ENCODE measurements around the gene DOCK1. TPM values are rescaled to one million over a fixed set of nuclear protein-coding genes. Genes with fewer than 3 reads are reported as not detected.

Gene DOCK1
- polyA plus RNA-seq, 1 donor from 2014 or later = 2.7 TPM

- H3K4me2 ChIP-seq (ENCODE audit: low read length) = no peak overlapping the region
- H3K36me3 ChIP-seq (ENCODE audit: insufficient read depth, low read length) = no peaks in the 10 kb centered on the region
- H3F3A ChIP-seq (ENCODE audit: insufficient read depth, low read length, poor library complexity, severe bottlenecking) = no peaks in the 10 kb centered on the region
- no peaks in the 10 kb centered on the region for H4K20me1 ChIP-seq (ENCODE audit: insufficient read depth)
- no peaks in the 10 kb centered on the region for H3K9me2 ChIP-seq (ENCODE audit: insufficient read depth, low read length)
- TF ChIP-seq CTCF (IDR thresholded peaks at IDR 0.05; ENCODE audit: poor library complexity, severe bottlenecking) = no peak
- no peak for TF ChIP-seq POLR2AphosphoS5 (IDR thresholded peaks at IDR 0.05)
- TF ChIP-seq RAD21 (conservative IDR thresholded peaks at IDR 0.05) = no peak
- no peak for TF ChIP-seq MXI1 (conservative IDR thresholded peaks at IDR 0.05; ENCODE audit: poor library complexity, severe bottlenecking)
- no peak for TF ChIP-seq EP300 (conservative IDR thresholded peaks at IDR 0.05; ENCODE audit: poor library complexity, severe bottlenecking)
- no peak for TF ChIP-seq REST (IDR thresholded peaks at IDR 0.05; ENCODE audit: borderline replicate concordance)
- H3K27ac ChIP-seq (ENCODE audit: low read length) = no peak overlapping the region
- no peaks in the 10 kb centered on the region for H3K27me3 ChIP-seq (ENCODE audit: insufficient read depth, low read depth, low read length)
- H2AFZ ChIP-seq (ENCODE audit: low read depth, low read length) = no peak overlapping the region
- H3K79me2 ChIP-seq (replicated peaks; ENCODE audit: insufficient read depth, low read length) = no peaks in the 10 kb centered on the region
- H3K4me3 ChIP-seq (ENCODE audit: low read length) = no peak overlapping the region
- H3K9ac ChIP-seq (ENCODE audit: low read length) = no peak overlapping the region
- no peaks in the 10 kb centered on the region for H3K9me3 ChIP-seq (ENCODE audit: low read length)
Observed at GRCh38 chr10:127044186-127044585, 139.0 kb downstream of the DOCK1 start.

GRCh38 chr10:127046975-127047877 is 142.0 kb downstream of the DOCK1 start:
- H3K79me2 ChIP-seq (replicated peaks; ENCODE audit: insufficient read depth, low read length) = no peaks in the 10 kb centered on the region

More at GRCh38 chr10:127046975-127047877, 142.0 kb downstream of the DOCK1 start:
- H3K9me3 ChIP-seq (ENCODE audit: low read length) = no peaks in the 10 kb centered on the region
- no peak overlapping the region for H3K4me2 ChIP-seq (ENCODE audit: low read length)
- no peaks in the 10 kb centered on the region for H4K20me1 ChIP-seq (ENCODE audit: insufficient read depth)
- TF ChIP-seq CTCF (IDR thresholded peaks at IDR 0.05; ENCODE audit: poor library complexity, severe bottlenecking) (no peak), MXI1 (conservative IDR thresholded peaks at IDR 0.05; ENCODE audit: poor library complexity, severe bottlenecking) (no peak), REST (IDR thresholded peaks at IDR 0.05; ENCODE audit: borderline replicate concordance) (no peak), RAD21 (conservative IDR thresholded peaks at IDR 0.05) (no peak), TAF1 (IDR thresholded peaks at IDR 0.05; ENCODE audit: low read depth) (no peak), POLR2AphosphoS5 (IDR thresholded peaks at IDR 0.05) (no peak), SMC3 (conservative IDR thresholded peaks at IDR 0.05; ENCODE audit: poor library complexity) (no peak), EZH2 (IDR thresholded peaks at IDR 0.05; ENCODE audit: borderline replicate concordance, insufficient read depth, low read length, poor library complexity, severe bottlenecking) (no peak), EP300 (conservative IDR thresholded peaks at IDR 0.05; ENCODE audit: poor library complexity, severe bottlenecking) (no peak)
- H2AFZ ChIP-seq (ENCODE audit: low read depth, low read length) = no peak overlapping the region
- no peak overlapping the region for H3K27ac ChIP-seq (ENCODE audit: low read length)
- no peaks in the 10 kb centered on the region for H3K36me3 ChIP-seq (ENCODE audit: insufficient read depth, low read length)
- no peaks in the 10 kb centered on the region for H3K9me2 ChIP-seq (ENCODE audit: insufficient read depth, low read length)
- no peaks in the 10 kb centered on the region for H3K27me3 ChIP-seq (ENCODE audit: insufficient read depth, low read depth, low read length)
- no peak overlapping the region for H3K4me3 ChIP-seq (ENCODE audit: low read length)
- H3K9ac ChIP-seq (ENCODE audit: low read length) = no peak overlapping the region
- H3F3A ChIP-seq (ENCODE audit: insufficient read depth, low read length, poor library complexity, severe bottlenecking) = no peaks in the 10 kb centered on the region

Measured in neural cell (in vitro differentiated cells).